Stimulated activated naive CD4-positive, alpha-beta T cell (primary cell): ENCODE results near the gene OXNAD1.

Source experiments
- DNase-seq, 6 experiments: peaks; one replicate each; lab custom pipeline; 2025; lab: John Stamatoyannopoulos, UW

OXNAD1 gene

DNA sequence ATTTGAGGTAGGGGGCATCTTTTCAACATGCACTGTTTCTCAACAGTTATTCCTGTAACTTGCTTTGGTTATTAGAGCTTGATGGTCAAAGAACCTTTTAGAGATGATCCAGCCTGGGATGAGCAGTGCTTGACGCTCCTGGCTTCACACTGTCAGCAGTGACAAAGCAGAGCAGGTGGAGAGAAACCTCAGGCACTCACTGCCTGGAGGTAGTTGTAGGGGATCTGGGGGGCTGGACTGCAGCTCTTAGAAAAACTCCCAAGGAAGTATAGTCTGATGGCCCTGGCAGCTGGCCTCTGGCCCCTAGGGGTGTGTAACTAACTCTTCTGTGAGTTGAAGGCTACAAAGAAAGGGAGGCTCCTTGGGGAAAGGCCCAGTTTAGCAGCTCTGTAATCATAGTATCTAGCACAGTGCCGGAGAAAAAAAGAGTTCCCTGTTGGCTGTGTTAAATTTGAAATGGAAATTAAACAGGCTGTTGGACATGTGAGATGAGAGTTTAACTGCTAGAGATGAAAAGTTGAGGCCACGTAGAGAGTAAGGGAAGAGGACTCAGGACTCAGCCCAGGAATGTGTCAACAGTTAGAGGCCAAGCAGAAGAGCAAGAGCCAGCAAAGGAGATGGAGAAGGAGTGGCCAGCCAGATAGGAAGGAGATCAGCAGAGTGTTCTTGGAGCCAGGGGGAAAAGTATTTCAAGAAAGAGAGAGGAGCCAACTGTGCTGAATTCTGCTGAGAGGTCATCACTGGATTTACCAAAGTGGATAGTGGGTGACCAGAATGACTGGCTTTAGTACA is 14.2 kb downstream of the OXNAD1 start:
- no peak for DNase-seq

DNA sequence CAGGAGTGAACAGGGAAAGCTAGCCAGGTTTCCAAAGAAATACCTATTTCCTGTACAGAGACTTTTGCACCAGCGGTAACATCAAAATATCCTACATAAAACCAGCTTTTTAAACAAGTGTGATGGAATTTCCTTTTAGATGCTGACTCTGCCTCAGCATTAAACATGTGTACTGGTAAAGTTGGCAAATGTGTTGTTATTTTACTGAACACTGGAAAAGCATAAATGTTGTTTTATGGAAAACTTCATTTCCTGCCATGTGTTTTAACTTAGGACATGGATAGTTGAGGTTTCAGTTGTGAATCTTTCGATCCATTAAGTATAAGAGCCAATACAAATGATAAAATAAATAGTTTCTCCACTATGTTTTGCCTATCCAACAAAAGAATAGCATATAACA is 15.7 kb downstream of the OXNAD1 start:
- DNase-seq = no peak

DNA sequence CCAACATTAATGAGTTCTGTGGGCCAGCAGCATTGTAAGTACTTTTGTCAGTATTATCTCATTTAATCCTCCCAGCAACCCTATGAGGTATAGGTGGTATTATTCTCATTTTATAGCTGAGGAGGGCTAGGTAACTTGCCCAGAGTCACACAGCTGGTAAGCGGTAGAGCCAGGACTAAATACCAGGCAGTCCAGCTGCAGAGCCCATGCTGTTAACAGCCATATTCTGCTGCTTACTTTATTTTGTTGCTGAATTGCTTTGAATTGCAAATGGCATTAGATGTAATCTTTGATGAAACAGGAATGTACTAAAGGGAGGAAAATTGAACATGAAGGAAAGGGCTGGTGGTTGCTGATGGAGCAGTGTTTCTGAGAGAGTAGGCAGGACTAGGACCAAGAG is 19.6 kb downstream of the OXNAD1 start:
- DNase-seq = no peak

DNA sequence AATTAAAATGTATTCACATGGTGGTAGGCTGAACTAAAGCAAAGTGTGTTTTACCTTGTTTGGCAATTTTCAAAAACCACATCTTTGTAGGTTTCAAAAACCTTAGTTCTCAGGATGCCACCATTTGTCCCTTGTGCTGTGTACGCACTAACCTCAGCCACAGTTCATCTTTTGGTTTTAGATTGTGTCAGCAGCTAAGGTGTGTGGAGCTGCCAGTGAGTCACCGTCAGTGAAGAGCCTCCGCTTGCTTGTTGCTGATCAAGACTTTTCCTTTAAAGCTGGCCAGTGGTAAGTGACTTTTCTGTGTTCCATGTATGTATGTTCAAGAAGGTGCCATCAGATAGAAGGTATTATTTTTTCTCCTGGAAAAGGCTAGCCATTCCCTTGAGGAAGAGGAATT is 21.1 kb downstream of the OXNAD1 start:
- peak; percentile 39 to 86 (median 71) for DNase-seq

DNA sequence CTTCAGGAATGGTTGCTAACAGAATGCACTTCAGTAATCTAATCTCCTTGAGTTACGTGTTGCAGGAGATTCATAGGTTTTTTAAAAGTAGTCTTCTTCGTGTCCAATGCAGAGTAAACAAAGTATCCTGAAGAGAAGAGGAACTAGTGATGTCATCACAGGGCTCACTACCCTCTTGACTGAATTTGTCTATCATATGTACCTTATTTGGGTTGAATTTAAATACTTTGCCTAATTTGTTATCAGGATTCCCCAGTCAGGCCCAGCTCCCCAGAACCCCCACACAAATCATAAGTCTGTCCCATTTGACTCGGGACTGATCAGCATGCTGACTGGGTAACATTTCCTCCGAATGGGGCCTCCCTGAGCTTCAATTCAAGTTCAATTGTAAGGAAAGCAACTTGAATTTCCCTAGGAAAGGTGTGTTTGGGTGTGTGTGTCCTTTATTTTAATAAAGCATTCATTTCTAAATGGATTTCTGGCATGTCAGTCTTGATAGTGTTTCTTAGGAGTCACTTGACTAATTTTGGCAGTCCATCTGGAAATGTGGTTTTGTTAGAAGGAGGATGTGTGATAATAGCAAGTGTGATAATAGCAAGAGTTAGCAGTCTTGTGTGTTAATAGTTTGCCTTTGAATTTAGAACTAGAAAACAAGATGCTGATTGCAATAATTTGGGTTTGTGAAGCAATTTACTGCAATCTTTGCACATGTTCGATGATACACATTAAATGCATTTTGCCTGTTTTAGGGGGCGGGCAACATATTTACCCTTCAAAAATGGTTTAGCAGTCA is 21.9 kb downstream of the OXNAD1 start:
- DNase-seq = peak in 2 of 6 experiments; percentile 19 to 36

DNA sequence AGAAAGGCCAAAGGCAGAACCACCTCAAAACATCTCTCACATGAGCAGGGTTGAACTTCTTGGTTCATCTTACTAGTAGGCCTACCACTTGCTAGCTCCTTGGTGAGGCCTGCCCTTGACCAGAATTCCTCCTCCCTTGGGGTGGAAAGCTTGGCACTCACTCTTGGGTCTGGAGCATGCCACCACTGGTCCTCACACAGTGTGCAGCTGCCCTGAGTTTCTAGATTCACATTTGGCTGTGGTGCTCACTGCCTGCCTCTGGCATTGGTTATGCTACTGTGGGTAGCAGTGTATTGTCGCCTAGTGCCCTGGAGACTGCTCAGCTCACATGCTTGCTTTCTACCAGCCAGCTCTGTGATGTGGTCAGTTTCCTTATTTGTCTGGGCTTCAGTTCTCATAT is 23.7 kb downstream of the OXNAD1 start:
- no peak for DNase-seq

DNA sequence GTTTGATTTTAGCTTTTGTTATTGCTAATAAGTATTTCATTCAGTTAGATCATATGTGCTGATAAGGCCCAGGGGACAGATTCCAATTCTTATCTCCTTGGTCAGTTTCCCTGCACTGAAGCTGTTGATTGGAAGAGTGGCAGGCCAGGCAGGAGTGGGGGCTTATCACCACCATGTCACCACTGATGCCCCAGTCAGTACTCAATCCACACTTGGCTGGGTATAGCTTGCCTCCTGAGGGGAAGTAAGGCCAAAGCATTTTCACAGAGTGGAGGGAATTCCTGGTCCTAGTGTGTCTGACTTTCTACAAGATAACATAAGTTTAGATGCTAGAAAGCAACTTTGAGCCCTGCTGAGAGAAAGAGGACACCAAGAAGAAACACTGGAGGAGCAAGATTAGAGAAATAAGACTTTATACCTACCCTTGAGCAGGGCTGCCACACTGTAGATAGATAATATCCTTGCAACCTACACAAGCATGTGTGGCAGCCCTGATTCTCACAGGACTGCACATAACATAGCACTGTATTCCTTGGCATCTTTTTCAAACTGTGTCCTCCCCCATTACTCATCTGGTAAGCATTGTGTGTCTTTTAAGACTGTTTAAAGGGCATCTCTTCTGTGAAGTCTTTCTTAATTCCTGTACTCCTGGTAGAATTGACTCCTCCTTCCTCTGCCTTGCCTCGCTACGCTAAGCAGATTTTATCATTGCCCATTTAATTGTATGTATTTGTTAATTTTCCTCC is 24.3 kb downstream of the OXNAD1 start:
- DNase-seq = no peak

DNA sequence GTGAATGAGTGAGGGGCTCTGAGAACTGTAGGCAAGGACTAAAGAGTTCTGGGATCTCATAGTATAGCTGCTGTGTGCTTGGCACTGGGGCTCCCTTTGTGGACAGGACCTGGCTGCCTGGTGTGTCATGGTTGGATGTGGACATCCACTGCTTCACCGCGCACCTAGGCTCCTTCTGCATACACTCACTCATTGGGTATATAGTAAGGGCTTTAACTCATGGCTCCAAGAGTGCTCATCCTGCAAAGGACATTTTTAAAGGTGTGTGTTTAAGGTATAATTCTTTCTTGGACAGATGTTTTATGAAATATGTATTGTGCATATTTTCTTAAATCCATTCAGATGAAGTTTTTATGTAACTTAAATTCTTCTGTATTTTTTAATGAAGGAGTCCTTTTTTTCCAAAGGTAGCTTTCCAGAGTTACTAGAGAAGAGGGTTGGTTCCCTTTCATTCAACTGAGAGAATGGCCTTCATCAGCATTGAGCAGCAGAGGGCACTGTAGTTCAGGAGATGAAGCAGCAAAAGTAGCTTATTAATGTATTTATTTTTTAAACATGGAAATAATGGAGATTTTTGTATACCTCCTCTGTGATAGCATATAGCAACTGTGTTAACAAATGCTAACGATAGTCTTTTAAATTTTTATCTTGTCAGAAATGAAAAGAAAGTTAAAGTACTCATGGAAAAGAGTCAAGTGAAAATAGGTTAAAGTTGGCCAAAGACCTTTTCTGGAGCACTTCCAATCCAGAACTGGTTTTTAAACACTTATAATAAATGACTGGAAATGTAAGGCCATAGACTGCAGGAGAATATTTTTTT is 25.2 kb downstream of the OXNAD1 start:
- DNase-seq = peak in 5 of 6 experiments; percentile 40 to 75 (median 54)

DNA sequence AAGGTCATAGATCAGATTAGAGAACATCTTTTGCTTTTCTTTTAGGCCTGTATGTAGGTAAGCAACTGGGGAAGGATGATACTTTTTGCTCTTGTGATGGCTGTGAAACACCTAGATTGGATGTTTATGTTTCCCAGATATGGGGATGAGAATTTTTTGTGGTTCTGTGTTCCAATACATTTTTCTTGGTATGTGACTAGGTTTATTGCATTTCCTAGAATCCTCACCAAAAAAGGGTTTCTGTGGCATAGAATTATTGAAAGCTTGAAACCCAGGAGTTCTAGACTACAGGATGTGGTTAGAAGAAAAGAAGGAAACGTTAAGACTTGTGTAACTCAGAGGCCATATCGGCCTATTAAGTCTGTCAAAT is 25.8 kb downstream of the OXNAD1 start:
- peak in 3 of 6 experiments; percentile 65 to 75 (median 69) for DNase-seq

DNA sequence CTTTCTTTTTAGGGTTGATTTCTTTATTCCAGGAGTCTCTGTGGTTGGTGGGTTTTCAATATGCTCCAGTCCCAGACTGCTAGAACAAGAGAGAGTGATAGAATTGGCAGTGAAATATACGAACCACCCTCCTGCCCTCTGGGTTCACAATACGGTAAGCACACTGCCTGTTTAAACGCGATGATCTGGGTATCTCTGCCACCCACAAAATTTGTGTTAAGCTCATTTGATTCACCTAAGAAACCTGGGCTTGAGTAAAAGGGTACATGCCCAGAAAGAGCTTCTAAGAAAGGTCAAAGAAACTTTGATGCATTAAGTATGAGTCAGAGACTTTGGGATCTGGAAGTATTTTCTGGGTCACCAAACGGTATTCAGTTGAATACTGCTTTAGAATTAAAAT is 29.8 kb downstream of the OXNAD1 start:
- DNase-seq = no peak

DNA sequence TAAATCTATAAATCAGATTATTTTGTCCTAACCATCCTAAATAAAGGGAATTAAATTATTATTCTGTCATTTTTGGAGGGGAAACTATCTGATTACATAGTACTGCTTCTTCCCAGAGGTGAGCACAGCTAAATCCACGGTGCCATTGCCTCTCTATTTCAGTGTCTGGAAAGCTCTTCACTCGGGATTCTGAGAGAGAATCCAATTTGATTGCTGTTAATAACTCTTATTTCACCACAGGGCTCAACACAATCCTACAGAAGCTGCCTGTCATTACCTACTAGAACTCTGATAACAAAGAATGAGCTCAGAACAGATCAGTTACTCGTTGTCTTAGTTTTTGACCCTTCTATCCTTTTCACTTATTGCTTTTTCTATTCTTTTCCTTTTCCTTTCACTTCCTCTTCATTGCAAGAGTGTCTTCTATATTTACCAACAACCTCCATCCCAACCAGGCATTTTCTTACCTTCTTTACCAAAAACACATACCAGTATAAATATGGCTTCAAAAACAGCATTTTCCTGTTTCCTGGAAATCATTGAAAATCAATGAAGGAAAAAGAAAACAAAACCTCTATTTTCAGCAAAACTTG is 30.4 kb downstream of the OXNAD1 start:
- DNase-seq = no peak

DNA sequence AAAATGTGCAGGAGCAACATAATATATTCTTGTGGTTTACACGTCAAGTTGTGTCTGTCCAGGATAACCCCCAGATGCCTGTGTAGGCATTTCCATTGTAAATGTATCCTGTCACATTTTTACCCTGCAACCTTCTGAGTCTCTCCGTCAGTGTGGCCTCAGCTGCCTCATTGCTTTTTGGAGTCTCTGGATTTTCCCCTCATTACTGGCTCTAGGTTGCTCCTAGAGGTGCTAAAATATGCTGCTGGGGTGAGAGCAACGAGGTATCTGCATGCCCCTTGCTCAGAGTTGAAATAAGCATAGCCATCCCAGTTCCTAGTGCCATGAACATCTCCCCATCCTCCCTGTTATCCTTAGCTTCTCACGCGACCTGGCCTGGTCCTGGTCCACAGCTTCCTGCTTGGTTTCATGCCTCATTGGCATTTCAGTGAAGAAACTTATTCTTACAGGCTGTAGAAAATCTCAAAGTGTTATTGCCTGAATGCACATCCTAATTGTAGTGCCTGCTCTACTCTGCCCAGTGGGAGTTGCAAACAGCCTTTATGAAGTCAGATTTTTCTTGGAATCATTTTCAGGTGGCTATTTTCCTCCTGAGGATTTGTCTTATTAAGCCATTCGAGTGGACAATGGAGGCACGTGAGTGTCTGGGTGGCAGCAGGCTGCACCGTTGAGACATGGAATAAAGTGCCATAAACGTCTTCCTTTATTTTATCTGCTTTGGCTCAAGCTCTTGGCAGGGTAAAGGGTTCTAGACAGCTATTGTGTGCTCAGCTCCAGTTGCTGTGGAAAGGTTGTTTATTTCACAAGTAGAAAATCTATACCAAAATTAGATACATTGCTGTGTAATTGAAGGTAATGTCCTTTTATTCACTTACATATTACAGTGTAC is 33.2 kb downstream of the OXNAD1 start:
- no peak for DNase-seq

DNA sequence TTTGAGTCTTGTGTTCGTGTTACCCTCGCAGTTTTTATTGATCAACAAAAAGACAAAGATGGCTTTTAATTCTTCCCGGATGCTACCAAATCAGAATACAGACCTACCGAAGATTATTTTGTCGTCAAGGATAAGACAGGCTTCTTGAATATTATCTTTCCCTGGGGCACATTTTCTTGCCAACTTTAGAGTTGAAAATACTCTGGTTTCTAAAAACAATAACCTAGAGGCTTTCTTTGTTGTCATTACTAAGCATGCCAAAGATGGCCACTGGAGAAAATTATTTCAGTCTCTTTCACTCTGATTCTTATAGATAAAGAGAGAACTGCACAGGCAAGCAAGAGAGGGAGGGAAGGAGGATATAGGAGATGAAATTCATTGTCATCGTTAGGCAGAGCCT is 33.9 kb downstream of the OXNAD1 start:
- DNase-seq = no peak

DNA sequence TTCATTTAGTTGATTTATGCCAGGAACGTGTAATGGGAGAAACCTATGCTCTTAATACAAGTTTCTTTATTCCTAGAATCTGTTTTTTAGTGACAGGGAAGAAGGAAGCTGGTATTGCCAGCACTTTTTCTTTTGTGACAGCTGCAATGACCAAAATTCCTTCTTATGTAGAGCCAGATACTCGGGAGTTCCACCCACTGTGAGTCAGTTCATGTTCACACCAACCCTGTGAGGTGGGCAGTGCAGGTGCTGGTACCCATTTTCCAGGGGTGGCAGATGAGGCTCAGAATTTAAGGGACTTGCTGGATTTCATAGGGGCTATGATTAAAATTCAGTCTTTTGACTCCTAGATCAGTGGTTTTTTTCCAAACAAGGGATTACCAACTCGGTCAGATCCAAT is 34.7 kb downstream of the OXNAD1 start:
- DNase-seq = no peak

DNA sequence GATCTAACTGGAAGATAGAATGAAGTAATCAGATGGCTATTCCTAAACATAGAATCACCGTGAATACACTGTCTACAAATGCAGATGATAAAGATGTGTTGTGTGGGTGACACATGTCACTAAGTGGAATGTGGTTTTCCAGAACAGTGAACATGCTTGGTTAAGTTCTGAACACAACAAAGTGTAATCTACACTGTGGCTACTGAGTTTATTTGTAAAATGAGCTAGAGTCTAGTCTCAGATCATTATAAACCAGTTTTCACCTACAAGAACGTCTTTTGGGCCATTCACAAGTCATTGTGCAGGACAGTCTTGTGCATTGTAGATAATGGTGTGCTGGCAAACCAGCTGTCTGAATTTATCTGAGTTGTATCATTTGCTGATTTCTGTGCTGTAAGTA is 35.3 kb downstream of the OXNAD1 start:
- peak in 1 of 6 experiments; percentile 20 for DNase-seq

DNA sequence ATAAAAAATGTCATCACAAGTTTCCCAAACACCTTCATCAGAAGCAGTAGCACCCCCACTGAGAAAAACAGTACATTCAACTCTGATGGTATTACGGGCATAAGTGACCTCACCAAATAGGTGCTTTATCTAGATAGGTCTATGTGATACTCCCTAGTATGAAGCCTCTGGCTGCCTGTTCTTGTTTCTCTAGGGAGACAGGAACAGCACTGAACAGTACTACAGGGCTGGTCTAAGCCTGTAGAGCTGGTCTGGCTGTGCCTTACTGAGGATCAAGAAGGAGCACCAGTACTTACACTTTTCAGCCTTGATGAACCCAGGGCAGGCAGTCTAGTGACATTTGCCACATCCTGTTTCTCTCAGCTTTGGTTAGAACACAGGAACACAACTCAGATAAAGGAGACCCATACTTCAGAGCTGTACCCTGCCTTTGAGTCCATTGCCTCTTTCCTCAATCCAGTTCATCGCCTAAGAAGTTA is 35.9 kb downstream of the OXNAD1 start:
- peak in 5 of 6 experiments; percentile 35 to 82 (median 79) for DNase-seq

DNA sequence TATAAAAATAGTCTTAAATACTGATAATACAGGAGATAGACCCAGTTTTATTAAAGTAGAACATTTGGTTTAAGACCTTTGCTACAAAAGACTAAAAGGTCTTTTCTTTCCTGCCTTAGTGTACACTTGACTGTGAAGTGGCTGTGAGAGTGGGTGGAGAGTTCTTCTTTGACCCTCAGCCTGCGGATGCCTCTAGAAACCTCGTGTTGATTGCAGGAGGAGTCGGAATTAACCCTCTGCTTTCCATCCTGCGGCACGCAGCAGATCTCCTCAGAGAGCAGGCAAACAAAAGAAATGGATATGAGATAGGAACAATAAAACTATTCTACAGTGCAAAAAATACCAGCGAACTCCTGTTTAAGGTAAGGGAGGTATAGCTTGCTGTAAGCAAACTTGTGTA is 36.5 kb downstream of the OXNAD1 start:
- no peak for DNase-seq

DNA sequence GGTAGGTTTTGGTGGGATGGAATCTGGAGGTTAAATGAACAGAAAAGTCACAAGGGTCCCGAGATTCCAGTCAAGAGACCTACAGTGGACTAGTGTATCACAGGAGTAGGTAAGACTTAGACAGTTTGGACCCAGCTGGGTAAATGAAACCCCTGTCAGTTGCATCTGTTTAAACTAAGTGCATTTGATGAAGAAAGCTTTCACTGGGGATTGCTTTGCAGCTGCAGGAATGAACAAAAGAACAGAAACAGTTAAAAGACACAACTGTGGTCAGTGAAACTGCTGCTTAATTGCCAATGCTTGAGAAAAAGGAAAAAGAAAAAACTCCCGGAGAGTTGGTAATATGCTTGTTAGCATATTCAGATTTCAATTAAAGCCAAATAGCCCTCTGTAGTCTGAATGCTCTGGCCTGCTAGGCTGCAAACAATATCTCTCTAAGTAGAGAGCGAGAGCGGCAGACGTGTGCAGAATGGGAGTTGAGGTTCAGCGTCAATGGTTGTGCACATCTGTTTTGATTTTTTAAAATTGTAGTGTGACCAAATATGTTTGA is 37.1 kb downstream of the OXNAD1 start:
- DNase-seq = no peak

DNA sequence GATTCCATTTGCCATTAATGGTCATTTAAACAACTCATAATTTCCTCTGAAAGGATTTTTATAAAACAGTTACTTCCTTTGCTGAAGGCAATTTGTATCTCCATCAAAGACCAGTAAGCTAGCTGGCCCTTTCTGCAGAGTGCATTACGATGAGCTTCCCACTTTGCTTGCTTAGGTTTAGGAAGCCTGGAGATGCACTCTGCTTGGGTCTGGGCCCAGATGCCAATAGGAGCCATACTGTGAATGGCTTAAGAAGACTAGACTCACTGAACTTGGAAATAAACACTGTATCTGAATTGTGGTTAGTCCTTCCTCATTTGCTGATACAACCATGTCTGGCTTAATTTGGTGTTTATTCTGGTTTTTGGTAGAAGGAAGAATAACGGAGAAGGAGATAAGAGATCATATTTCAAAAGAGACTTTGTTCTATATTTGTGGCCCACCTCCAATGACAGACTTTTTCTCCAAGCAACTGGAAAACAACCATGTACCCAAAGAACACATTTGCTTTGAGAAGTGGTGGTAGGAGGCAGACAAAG is 38.1 kb downstream of the OXNAD1 start:
- DNase-seq = no peak
